Psoas muscle (tissue), 8 donors: Measurements from ENCODE around the gene MXD1. TPM values are rescaled to one million over a fixed set of nuclear protein-coding genes. Genes with fewer than 3 reads are reported as not detected.

ENCODE experiments used
- ATAC-seq, 4 donors: fragments of 200-7000 bp; cut with Tn5 transposase; one replicate each; pipeline ENCODE4 v1.9.1; 2020; ENCODE audit warnings: moderate library complexity in 3 of 4, mild to moderate bottlenecking in 2 of 4
- DNase-seq, 2 donors: peaks; one replicate each; pipeline ENCODE4 v3.0.0-alpha.2; 2020
- H3K27ac ChIP-seq: fragments of 200-600 bp; one replicate; pipeline ENCODE4 v1.8.0; 2022
- H3K27me3 ChIP-seq, 3 donors: fragments of 200-600 bp in 1 of 3; one replicate each; pipeline versions ENCODE4 v1.6.1 to v1.8.0; 2013 to 2022; ENCODE audit warnings: low read length in 2 of 3, mild to moderate bottlenecking in 2 of 3, moderate library complexity in 1 of 3; ENCODE audit not compliant: insufficient read depth in 3 of 3
- H3K36me3 ChIP-seq, 2 donors: fragments of 200-600 bp in 1 of 2; one replicate each; pipeline versions ENCODE4 v1.6.1 to v1.8.0; 2013 to 2022; ENCODE audit warnings: low read depth in 1 of 2, mild to moderate bottlenecking in 1 of 2, moderate library complexity in 1 of 2; ENCODE audit not compliant: insufficient read depth in 1 of 2
- H3K4me1 ChIP-seq: fragments of 200-600 bp; one replicate; pipeline ENCODE4 v1.8.0; 2022
- H3K4me3 ChIP-seq: fragments of 200-600 bp; one replicate; pipeline ENCODE4 v1.8.0; 2022; ENCODE audit warnings: mild to moderate bottlenecking
- H3K9me3 ChIP-seq: fragments of 200-600 bp; one replicate; pipeline ENCODE4 v1.8.0; 2022
- WGBS, 3 donors: extraction: QIAGEN DNeasy Blood & Tissue Kit; methylation state at CpG; one replicate each; pipeline versions ENCODE4 v1.1.6 to v1.1.7; 2013; 5-methylcytosine and 5-hydroxymethylcytosine counted together
- intact Hi-C, 2 donors: fragments of 100-400 bp; cut with DNase I; formaldehyde crosslinking; loops; one replicate each; pipeline versions ENCODE4 v1.11.0 to v1.14.2; 2022
- polyA plus RNA-seq, 3 donors: library from polyadenylated mRNA; stranded (reverse); fragments of 200-250 nt; gene quantifications; one replicate each; pipeline ENCODE4 v1.2.3, GENCODE V29; 2013
- total RNA-seq, 4 donors: library from RNA; stranded (reverse); fragmentation: NEBNext Ultra II Directional in 2 of 4; extraction: Animal tissue kit (Norgen Biotek cat#: 25700) in 2 of 4; gene quantifications; one replicate each; pipeline versions ENCODE4 v1.2.1 to v1.2.4, GENCODE V29; 2021 to 2023
- TF ChIP-seq, protein P1 (sequence below): fragments of 200-600 bp; IDR thresholded peaks from one replicate; pipeline ENCODE4 v1.8.0; 2022; ENCODE audit warnings: antibody characterized with exemption
- donor health status: healthy with polysubstance abuse.
- donor health status: DM: no; HTN: no; CAD: no; lungs with moderate emphysema.
- donor health status: Bipolar disorder and iron deficiency.
- donor health status: healthy.
- donor health status: DM: yes; HTN: yes; CAD: no.
- donor health status: DM: no; HTN: no; CAD: no.
- donor health status: DM: no; HTN: no; CAD: no.
- donor health status: DM: yes; HTN: yes; CAD: no.

The MXD1 gene
- total and polyA plus RNA-seq, 7 donors, result 2.8 to 11.9 (median 6.4) TPM

- ATAC-seq, result peak in 1 of 4 donors; percentile 23
- no peak for DNase-seq
- WGBS, 3 donors, result 69 to 93% (median 79%) methylated on average over 7 of the region's 7 CpGs
- Histone ChIP-seq H3K4me3 (no peak overlapping the region), H3K36me3 (no peaks in the 10 kb centered on the region), H3K4me1 (no peaks in the 10 kb centered on the region), H3K27ac (no peak overlapping the region), H3K9me3 (no peaks in the 10 kb centered on the region), H3K27me3 (no peaks in the 10 kb centered on the region)
- TF ChIP-seq, protein P1, sequence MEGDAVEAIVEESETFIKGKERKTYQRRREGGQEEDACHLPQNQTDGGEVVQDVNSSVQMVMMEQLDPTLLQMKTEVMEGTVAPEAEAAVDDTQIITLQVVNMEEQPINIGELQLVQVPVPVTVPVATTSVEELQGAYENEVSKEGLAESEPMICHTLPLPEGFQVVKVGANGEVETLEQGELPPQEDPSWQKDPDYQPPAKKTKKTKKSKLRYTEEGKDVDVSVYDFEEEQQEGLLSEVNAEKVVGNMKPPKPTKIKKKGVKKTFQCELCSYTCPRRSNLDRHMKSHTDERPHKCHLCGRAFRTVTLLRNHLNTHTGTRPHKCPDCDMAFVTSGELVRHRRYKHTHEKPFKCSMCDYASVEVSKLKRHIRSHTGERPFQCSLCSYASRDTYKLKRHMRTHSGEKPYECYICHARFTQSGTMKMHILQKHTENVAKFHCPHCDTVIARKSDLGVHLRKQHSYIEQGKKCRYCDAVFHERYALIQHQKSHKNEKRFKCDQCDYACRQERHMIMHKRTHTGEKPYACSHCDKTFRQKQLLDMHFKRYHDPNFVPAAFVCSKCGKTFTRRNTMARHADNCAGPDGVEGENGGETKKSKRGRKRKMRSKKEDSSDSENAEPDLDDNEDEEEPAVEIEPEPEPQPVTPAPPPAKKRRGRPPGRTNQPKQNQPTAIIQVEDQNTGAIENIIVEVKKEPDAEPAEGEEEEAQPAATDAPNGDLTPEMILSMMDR, result no peak
- intact Hi-C loops, result loop anchor here in 1 of 2 donors (5.0 kb wide), 1 partner anchor 38 kb away; no protein-coding TSS in a partner anchor
These were observed 49.5 kb downstream of the MXD1 start for GRCh38 chr2:69964353-69964841.

GRCh38 chr2:69965756-69966445, 51.0 kb downstream of the MXD1 start:
- intact Hi-C loops, result no loop called here
- Histone ChIP-seq H3K4me3 (no peak overlapping the region), H3K27me3 (no peaks in the 10 kb centered on the region), H3K36me3 (no peaks in the 10 kb centered on the region), H3K4me1 (no peaks in the 10 kb centered on the region), H3K9me3 (no peaks in the 10 kb centered on the region), H3K27ac (no peak overlapping the region)
- DNase-seq (no peak), ATAC-seq (no peak)
- TF ChIP-seq, protein P1, result no peak
- WGBS, 3 donors, result 89 to 97% (median 93%) methylated on average over 8 of the region's 8 CpGs

GRCh38 chr2:69966496-69966895, 51.6 kb downstream of the MXD1 start:
- H3K27me3 ChIP-seq, result no peaks in the 10 kb centered on the region
- no peaks in the 10 kb centered on the region for H3K4me1 ChIP-seq
- WGBS, 3 donors, result 95 to 100% (median 97%) methylated on average over 2 of the region's 2 CpGs
- no peak for ATAC-seq
- no peak overlapping the region for H3K27ac ChIP-seq
- intact Hi-C loops, result no loop called here
- no peak for DNase-seq
- H3K4me3 ChIP-seq, result no peak overlapping the region
- no peaks in the 10 kb centered on the region for H3K36me3 ChIP-seq
- H3K9me3 ChIP-seq, result no peaks in the 10 kb centered on the region
- TF ChIP-seq, protein P1, result no peak

DNA sequence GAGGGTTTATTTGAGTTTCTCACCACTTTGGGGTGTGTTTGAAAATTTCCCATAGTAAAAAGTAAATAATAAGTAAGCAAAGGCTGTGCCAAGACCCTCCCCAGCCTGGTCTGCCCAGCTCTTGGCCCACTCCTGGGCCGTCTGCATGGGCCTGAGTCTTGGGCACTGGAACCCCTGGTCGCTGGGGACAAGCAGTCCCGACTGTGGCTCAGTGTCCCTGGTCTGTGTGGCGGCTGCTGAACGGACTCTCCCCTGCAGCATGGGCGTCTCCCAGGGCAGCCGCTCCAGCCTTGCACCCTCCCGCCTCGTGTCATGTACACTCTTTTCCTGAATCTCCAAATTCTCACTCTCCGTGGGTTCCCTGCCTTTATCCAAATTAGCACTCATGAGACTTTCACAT, 53.7 kb downstream of the MXD1 start:
- H3K4me1 ChIP-seq, result no peaks in the 10 kb centered on the region
- DNase-seq (no peak), ATAC-seq (no peak)
- H3K27ac ChIP-seq, result no peak overlapping the region
- no peaks in the 10 kb centered on the region for H3K9me3 ChIP-seq
- H3K36me3 ChIP-seq, result no peaks in the 10 kb centered on the region
- no peak overlapping the region for H3K4me3 ChIP-seq
- 77 to 85% (median 82%) methylated on average over 10 of the region's 10 CpGs for WGBS, 3 donors
- intact Hi-C loops, result no loop called here
- no peaks in the 10 kb centered on the region for H3K27me3 ChIP-seq
- TF ChIP-seq, protein P1, result no peak
